T-cell (primary cell): ENCODE results near the gene DAPK3. TPM values are rescaled to one million over a fixed set of nuclear protein-coding genes. Genes with fewer than 3 reads are reported as not detected.
"Not testable (repeated sequence)": the region's sequence is repeated elsewhere in the genome, so short reads cannot be mapped to it uniquely, and the experiment has no call there.

Experiments
- ATAC-seq, 4 experiments: fragments of 200-7000 bp in 3 of 4; fragments of 150-1000 bp in 1 of 4; cut with Tn5 transposase; replicated peaks in 1 of 4; 1 replicate in 3 of 4; 2 replicates in 1 of 4; pipeline ENCODE4 v1.10.0; 2021; ENCODE audit warnings: moderate library complexity in 3 of 4, mild to moderate bottlenecking in 2 of 4, moderate number of reproducible peaks in 1 of 4
- CTCF ChIA-PET, 2 donors: fragments of 300-600 bp; sonication (Branson Sonifier 250); formaldehyde crosslinking; loops; one replicate each; lab custom pipeline; 2022; ENCODE audit warnings: antibody characterized with exemption in 2 of 2; lab: Charles Lee
- POLR2A ChIA-PET, 2 donors: fragments of 300-600 bp; sonication (Branson Sonifier 250); formaldehyde crosslinking; loops; one replicate each; lab custom pipeline; 2022; ENCODE audit warnings: antibody characterized with exemption in 2 of 2; lab: Charles Lee
- DNase-seq, 35 experiments: peaks; one replicate each; pipeline versions ENCODE4 v3.0.0 to v3.0.0-alpha.2; 2013 to 2023
- H3K27ac ChIP-seq: one replicate; pipeline ENCODE4 v1.5.1; 2013; ENCODE audit warnings: low read length
- H3K27me3 ChIP-seq, 2 experiments: replicated peaks in 1 of 2; 1 replicate in 1 of 2; 2 replicates in 1 of 2; pipeline versions ENCODE4 v1.6.1 to v1.7.0; 2013; ENCODE audit warnings: low read length in 1 of 2, mixed read lengths in 1 of 2; ENCODE audit not compliant: control insufficient read depth in 2 of 2, insufficient read depth in 2 of 2; ENCODE audit errors: extremely low read depth in 1 of 2
- H3K36me3 ChIP-seq, 2 donors: 1 replicate in 1 of 2; 2 replicates in 1 of 2; pipeline versions ENCODE4 v1.6.1 to v1.7.0; 2013; ENCODE audit warnings: low read length in 1 of 2; ENCODE audit not compliant: control insufficient read depth in 2 of 2, insufficient read depth in 1 of 2; ENCODE audit errors: extremely low read depth in 1 of 2
- H3K4me1 ChIP-seq, 2 experiments: 1 replicate in 1 of 2; 2 replicates in 1 of 2; pipeline versions ENCODE4 v1.6.1 to v1.7.0; 2013; ENCODE audit warnings: low read length in 2 of 2, mixed read lengths in 1 of 2; ENCODE audit not compliant: insufficient read depth in 2 of 2, control insufficient read depth in 1 of 2; ENCODE audit errors: extremely low read depth in 1 of 2
- H3K4me3 ChIP-seq, 2 donors: 1 replicate in 1 of 2; 2 replicates in 1 of 2; pipeline versions ENCODE4 v1.5.1 to v1.7.0; 2013; ENCODE audit warnings: mild to moderate bottlenecking in 2 of 2, low read length in 1 of 2, moderate library complexity in 1 of 2; ENCODE audit not compliant: control insufficient read depth in 1 of 2; ENCODE audit errors: extremely low read depth in 1 of 2
- H3K9me3 ChIP-seq: 2 replicates; pipeline ENCODE4 v1.7.0; 2013
- H3K27ac Mint-ChIP-seq, 2 donors: one replicate each; pipeline ENCODE4 v1.8.0; 2020 to 2021; ENCODE audit warnings: mild to moderate bottlenecking in 2 of 2, mixed read lengths in 2 of 2
- H3K27me3 Mint-ChIP-seq, 2 donors: one replicate each; pipeline ENCODE4 v1.8.0; 2021 to 2022; ENCODE audit warnings: mixed read lengths in 2 of 2
- H3K36me3 Mint-ChIP-seq: one replicate; pipeline ENCODE4 v1.8.0; 2021; ENCODE audit warnings: mixed read lengths
- H3K4me1 Mint-ChIP-seq, 3 donors: one replicate each; pipeline ENCODE4 v1.8.0; 2020 to 2022; ENCODE audit warnings: mixed read lengths in 3 of 3, mild to moderate bottlenecking in 1 of 3
- H3K4me3 Mint-ChIP-seq, 3 donors: one replicate each; pipeline ENCODE4 v1.8.0; 2020 to 2022; ENCODE audit warnings: mild to moderate bottlenecking in 3 of 3, mixed read lengths in 3 of 3, moderate library complexity in 3 of 3
- H3K9me3 Mint-ChIP-seq, 3 donors: one replicate each; pipeline ENCODE4 v1.8.0; 2020 to 2022; ENCODE audit warnings: mixed read lengths in 3 of 3
- WGBS: methylation state at CpG from one replicate; pipeline ENCODE4 v1.1.5; 2013; ENCODE audit warnings: missing lambda C conversion rate; ENCODE audit not compliant: insufficient coverage; 5-methylcytosine and 5-hydroxymethylcytosine counted together
- total RNA-seq, 35 experiments: library from RNA in 6 of 35; stranded (reverse) in 6 of 35; fragments of 120-200 nt in 1 of 35; gene quantifications; one replicate each; pipeline versions ENCODE4 v1.2.1 to v1.2.4 and lab custom pipeline; 2013 to 2026

Gene DAPK3
- total RNA-seq, 5 donors from 2014 or later (not counting 1 experiment from before 2014, with no cell fraction given) = 30.3 to 51.2 (median 44.9) TPM

- peak within 1 kb of the TSS; percentile 60 to 80 for H3K4me3 ChIP-seq
- Mint-ChIP-seq H3K36me3 (no peaks in the 10 kb centered on the region), H3K4me1 (peaks cover 23 to 34% (median 33%) of the 10 kb centered on the region in 3 donors), H3K9me3 (no peaks in the 10 kb centered on the region), H3K27me3 (no peaks in the 10 kb centered on the region), H3K27ac (peak within 1 kb of the TSS; percentile 59 to 83), H3K4me3 (peak within 1 kb of the TSS; percentile 78 to 83 (median 82))
- under 1% methylated on average over 85 of the region's 91 CpGs for WGBS
- peaks cover 6 to 48% of the 10 kb centered on the region in 2 experiments for H3K4me1 ChIP-seq
- H3K27ac ChIP-seq = peak within 1 kb of the TSS; percentile 34
- H3K36me3 ChIP-seq = peaks cover 8 to 15% of the 10 kb centered on the region in 2 donors
- POLR2A ChIA-PET = interaction anchor here (0.5 to 0.6 kb wide), 3 partner anchors 20 to 32 kb away, joined by 3 to 13 read pairs (median 9); no protein-coding TSS in a partner anchor
- CTCF ChIA-PET = interaction anchor here (0.5 to 2.9 kb wide), 8 partner anchors 10 to 336 kb away, joined by 3 to 19 read pairs (median 3); partner anchors contain the start of genes EEF2 (in 1 of the 2) and ZBTB7A (in 1 of the 2)
- H3K27me3 ChIP-seq = no peaks in the 10 kb centered on the region
- peak; percentile 91 to 98 (median 95) for DNase-seq
- peak; percentile 89 to 94 (median 90) for ATAC-seq
- H3K9me3 ChIP-seq = no peaks in the 10 kb centered on the region
Measured at GRCh38 chr19:4007021-4007835, 36.3 kb upstream of the DAPK3 start, which contains the start of gene PIAS4. PIAS4 (plus strand) TSS chr19:4007736; CDS start chr19:4007761, 25 bp downstream.

- H3K27ac Mint-ChIP-seq = peak overlapping the region in 1 of 2 donors; percentile 63
- H3K4me3 ChIP-seq, H3K9me3 ChIP-seq, ATAC-seq, H3K27ac ChIP-seq, H3K36me3 Mint-ChIP-seq, H3K9me3 Mint-ChIP-seq, H3K36me3 ChIP-seq, H3K27me3 Mint-ChIP-seq, H3K27me3 ChIP-seq, DNase-seq, POLR2A ChIA-PET: not testable (repeated sequence)
- peak overlapping the region; percentile 31 to 82 (median 45) for H3K4me3 Mint-ChIP-seq
- peaks cover 6 to 34% of the 10 kb centered on the region in 2 experiments for H3K4me1 ChIP-seq
- 98% methylated on average over 5 of the region's 9 CpGs for WGBS
- peaks cover 16 to 23% (median 22%) of the 10 kb centered on the region in 3 donors for H3K4me1 Mint-ChIP-seq
- CTCF ChIA-PET = interaction anchor here (0.6 to 2.9 kb wide), 3 partner anchors 17 to 43 kb away, joined by 4 to 19 read pairs (median 7); no protein-coding TSS in a partner anchor
Measured at GRCh38 chr19:4005436-4005835, 34.5 kb upstream of the DAPK3 start.

- H3K27ac Mint-ChIP-seq, H3K4me3 Mint-ChIP-seq, H3K36me3 ChIP-seq, H3K27me3 ChIP-seq, H3K27ac ChIP-seq, ATAC-seq, H3K9me3 Mint-ChIP-seq, POLR2A ChIA-PET, H3K36me3 Mint-ChIP-seq, DNase-seq, H3K4me1 ChIP-seq, H3K4me3 ChIP-seq, H3K4me1 Mint-ChIP-seq, H3K9me3 ChIP-seq, H3K27me3 Mint-ChIP-seq: not testable (repeated sequence)
- CTCF ChIA-PET = interaction anchor here (0.7 to 1.2 kb wide), 3 partner anchors 16 to 210 kb away, joined by 3 to 6 read pairs (median 5); partner anchors contain the start of gene EEF2 (in 1 of the 2)
- WGBS = 100% methylated on average over 2 of the region's 5 CpGs
Measured at GRCh38 chr19:4000798-4001197, 29.9 kb upstream of the DAPK3 start.

- H3K36me3 Mint-ChIP-seq, H3K9me3 Mint-ChIP-seq, H3K27ac ChIP-seq, H3K27ac Mint-ChIP-seq, H3K36me3 ChIP-seq, H3K27me3 ChIP-seq, DNase-seq, H3K4me1 Mint-ChIP-seq, H3K9me3 ChIP-seq, POLR2A ChIA-PET, H3K4me3 ChIP-seq, H3K4me1 ChIP-seq, H3K4me3 Mint-ChIP-seq, ATAC-seq, H3K27me3 Mint-ChIP-seq: not testable (repeated sequence)
- CTCF ChIA-PET = interaction anchor here in 1 of 2 donors (0.7 kb wide), 1 partner anchor 11 kb away, joined by 3 read pairs; no protein-coding TSS in a partner anchor
- WGBS = 85% methylated on average over 21 of the region's 29 CpGs
Measured at GRCh38 chr19:3998667-3999412, 27.9 kb upstream of the DAPK3 start.

- Mint-ChIP-seq H3K9me3 (no peaks in the 10 kb centered on the region), H3K4me3 (no peak overlapping the region), H3K36me3 (no peaks in the 10 kb centered on the region), H3K27me3 (no peaks in the 10 kb centered on the region), H3K27ac (no peak overlapping the region), H3K4me1 (peaks cover 5 to 7% (median 5%) of the 10 kb centered on the region in 3 donors)
- Histone ChIP-seq H3K4me3 (no peak overlapping the region), H3K27ac (no peak overlapping the region), H3K36me3 (no peaks in the 10 kb centered on the region), H3K4me1 (no peaks in the 10 kb centered on the region), H3K9me3 (no peaks in the 10 kb centered on the region), H3K27me3 (no peaks in the 10 kb centered on the region)
- no peak for DNase-seq
- ChIA-PET POLR2A (interaction anchor here in 1 of 2 donors (0.6 to 0.7 kb wide), 2 partner anchors 272 to 1614 kb away, joined by 4 read pairs; no protein-coding TSS in a partner anchor), CTCF (no interaction called here)
- 100% methylated on average over 3 of the region's 6 CpGs for WGBS
- ATAC-seq = no peak
Measured at GRCh38 chr19:3995607-3996006, 24.7 kb upstream of the DAPK3 start.

- WGBS = 0% methylated on average over 1 of the region's 3 CpGs
Measured at GRCh38 chr19:3990815-3991117, 19.9 kb upstream of the DAPK3 start.

More at GRCh38 chr19:3990815-3991117, 19.9 kb upstream of the DAPK3 start:
- Histone ChIP-seq H3K36me3 (no peaks in the 10 kb centered on the region), H3K4me1 (peaks cover 13 to 29% of the 10 kb centered on the region in 2 experiments), H3K9me3 (no peaks in the 10 kb centered on the region), H3K27me3 (no peaks in the 10 kb centered on the region), H3K27ac (no peak overlapping the region), H3K4me3 (no peak overlapping the region)
- Mint-ChIP-seq H3K4me3 (peak overlapping the region in 1 of 3 donors; percentile 21), H3K27ac (no peak overlapping the region), H3K9me3 (no peaks in the 10 kb centered on the region), H3K27me3 (no peaks in the 10 kb centered on the region), H3K36me3 (no peaks in the 10 kb centered on the region), H3K4me1 (peaks cover 25% of the 10 kb centered on the region in 3 donors)
- CTCF ChIA-PET = interaction anchor here in 1 of 2 donors (0.7 to 1.8 kb wide), 2 partner anchors 15 to 17 kb away, joined by 3 to 6 read pairs; partner anchors contain the start of gene PIAS4
- DNase-seq = no peak
- no peak for ATAC-seq
- POLR2A ChIA-PET = interaction anchor here (0.6 to 1.1 kb wide), 4 partner anchors 21 to 1827 kb away, joined by 3 to 13 read pairs (median 8); no protein-coding TSS in a partner anchor
